ENCODE measurements around the gene SCD5.
A peak's percentile ranks its signal among the peaks of the same experiment; 100 is the strongest.
"Not testable (repeated sequence)": the region's sequence is repeated elsewhere in the genome, so short reads cannot be mapped to it uniquely, and the experiment has no call there.

SCD5 gene

GRCh38 chr4:82798168-82799005 lies at the start of gene SCD5:
TSS of gene SCD5 (minus strand) at chr4:82798796. CDS start at chr4:82798537, 259 bp downstream.
- DNase-seq (ENCODE audit: low read depth in 2 of 2), result peak in 1 of 2 donors; percentile 52

- DNase-seq (ENCODE audit: low read depth in 2 of 2), result no peak
Measured at GRCh38 chr4:82842593-82842992, 44.0 kb upstream of the SCD5 start.

- no peak for DNase-seq (ENCODE audit: low read depth in 2 of 2)
Measured at GRCh38 chr4:82839624-82840023, 41.0 kb upstream of the SCD5 start.

GRCh38 chr4:82833696-82834313 lies 35.2 kb upstream of the SCD5 start:
- DNase-seq (ENCODE audit: low read depth in 2 of 2), result no peak

- not testable (repeated sequence) for DNase-seq (ENCODE audit: low read depth in 2 of 2)
Measured at GRCh38 chr4:82833060-82833459, 34.5 kb upstream of the SCD5 start.

GRCh38 chr4:82825425-82825824 lies 26.8 kb upstream of the SCD5 start:
- DNase-seq (ENCODE audit: low read depth in 2 of 2), result no peak

GRCh38 chr4:82823062-82823461 lies 24.5 kb upstream of the SCD5 start:
- DNase-seq (ENCODE audit: low read depth in 2 of 2), result no peak

DNA sequence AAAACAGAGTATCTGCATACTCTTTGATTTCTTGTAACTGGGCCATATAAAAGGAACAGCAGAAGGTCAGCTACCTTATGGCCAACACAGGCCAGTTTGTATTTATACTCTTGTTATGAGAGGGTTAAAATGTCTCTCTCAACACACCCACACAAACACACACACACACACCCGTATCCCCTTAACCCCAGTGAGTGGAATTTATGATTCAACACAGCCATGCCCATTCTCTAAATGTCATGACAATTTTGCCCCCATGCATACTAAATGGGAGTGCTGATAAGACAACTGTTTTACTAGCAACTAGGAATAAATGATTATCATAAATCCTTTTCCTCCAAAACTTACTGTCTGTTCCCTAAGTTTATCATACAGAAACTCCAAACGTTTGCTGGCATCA lies 22.1 kb upstream of the SCD5 start:
- no peak for DNase-seq (ENCODE audit: low read depth in 2 of 2)

GRCh38 chr4:82818664-82819662 lies 20.4 kb upstream of the SCD5 start:
- DNase-seq (ENCODE audit: low read depth in 2 of 2), result no peak

- not testable (repeated sequence) for DNase-seq (ENCODE audit: low read depth in 2 of 2)
Measured at GRCh38 chr4:82816874-82817273, 18.3 kb upstream of the SCD5 start.

DNA sequence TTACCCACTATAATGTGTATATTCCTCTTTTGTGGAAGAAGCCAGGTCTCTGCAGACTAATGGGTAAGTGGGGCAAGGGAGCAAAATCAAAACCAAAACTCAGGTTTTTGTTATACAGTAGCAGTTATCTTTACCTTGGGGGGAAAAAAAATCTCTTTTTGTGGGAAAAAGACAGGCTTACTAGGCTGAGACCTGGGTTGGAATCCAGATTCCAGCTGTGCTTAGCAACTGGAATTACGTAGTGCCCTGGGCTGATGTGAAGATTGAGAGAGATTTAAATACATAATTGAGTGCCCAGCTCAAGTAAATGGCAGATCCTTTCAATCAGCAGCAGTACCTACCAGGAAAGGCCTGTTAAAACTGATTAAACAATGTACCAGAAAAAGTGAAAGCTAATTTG lies 15.4 kb upstream of the SCD5 start:
- DNase-seq (ENCODE audit: low read depth in 2 of 2), result no peak

DNA sequence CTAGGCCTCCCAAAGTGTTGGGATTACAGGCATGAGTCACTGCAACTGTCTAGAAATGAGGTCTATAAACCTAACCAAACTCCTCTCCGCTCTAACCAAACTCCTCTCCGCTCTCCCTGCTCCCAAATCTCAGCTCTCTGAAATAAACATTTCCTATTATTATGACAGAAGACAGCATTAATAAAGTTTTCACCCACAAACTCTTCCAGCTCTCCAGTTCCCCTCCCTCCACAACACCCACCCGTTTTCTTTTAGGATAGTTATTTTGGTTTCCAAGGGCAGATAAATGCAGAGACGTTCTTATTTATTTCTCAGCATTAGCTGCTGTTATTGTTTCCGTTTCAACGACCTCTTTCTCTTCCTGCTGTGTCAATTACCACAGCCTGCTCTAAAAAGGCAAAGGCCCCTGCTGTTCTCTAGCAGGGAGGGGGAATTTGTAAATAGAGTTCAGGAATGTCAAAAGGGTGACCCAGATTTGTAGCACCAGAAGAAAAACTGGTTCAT lies 13.3 kb upstream of the SCD5 start:
- DNase-seq (ENCODE audit: low read depth in 2 of 2), result no peak

DNA sequence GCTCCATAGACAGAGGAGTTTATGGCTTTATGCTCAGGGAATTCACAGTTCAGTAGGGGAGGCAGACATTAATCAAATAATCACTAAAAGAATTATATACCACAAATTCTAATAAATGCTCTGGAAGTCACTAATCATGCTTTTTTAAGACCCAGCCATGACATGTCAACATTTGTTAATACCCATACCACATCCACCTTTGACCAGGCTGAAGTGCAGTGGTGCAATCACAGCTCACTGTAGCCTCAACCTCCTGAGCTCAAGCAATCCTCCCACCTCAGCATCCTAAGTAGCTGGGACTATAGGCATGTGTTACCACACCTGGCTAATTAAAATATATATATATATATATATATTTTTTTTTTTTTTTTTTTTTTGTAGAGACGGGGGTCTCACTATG lies 12.8 kb upstream of the SCD5 start:
- DNase-seq (ENCODE audit: low read depth in 2 of 2), result no peak

GRCh38 chr4:82810176-82810575 lies 11.6 kb upstream of the SCD5 start:
- no peak for DNase-seq (ENCODE audit: low read depth in 2 of 2)

DNA sequence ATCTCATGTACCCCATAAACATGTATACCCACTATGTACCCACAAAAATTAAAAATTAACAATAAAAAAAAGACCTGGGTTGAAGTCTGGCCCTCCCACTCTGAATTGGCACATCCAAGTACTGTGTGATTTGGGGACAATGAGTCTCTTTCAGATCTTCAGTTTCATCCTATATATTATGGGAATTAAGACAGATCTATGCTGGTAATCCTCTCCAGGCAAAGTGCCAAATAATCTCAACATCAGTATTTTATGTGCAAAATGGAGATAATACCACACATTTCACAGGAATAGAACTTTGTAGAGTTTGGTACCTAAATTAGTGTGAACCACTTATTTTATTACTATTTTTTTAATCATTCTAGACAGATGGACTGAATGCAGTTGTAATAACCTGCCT lies 11.0 kb upstream of the SCD5 start:
- no peak for DNase-seq (ENCODE audit: low read depth in 2 of 2)

GRCh38 chr4:82803746-82804145 lies 5.2 kb upstream of the SCD5 start:
- DNase-seq (ENCODE audit: low read depth in 2 of 2), result no peak

DNA sequence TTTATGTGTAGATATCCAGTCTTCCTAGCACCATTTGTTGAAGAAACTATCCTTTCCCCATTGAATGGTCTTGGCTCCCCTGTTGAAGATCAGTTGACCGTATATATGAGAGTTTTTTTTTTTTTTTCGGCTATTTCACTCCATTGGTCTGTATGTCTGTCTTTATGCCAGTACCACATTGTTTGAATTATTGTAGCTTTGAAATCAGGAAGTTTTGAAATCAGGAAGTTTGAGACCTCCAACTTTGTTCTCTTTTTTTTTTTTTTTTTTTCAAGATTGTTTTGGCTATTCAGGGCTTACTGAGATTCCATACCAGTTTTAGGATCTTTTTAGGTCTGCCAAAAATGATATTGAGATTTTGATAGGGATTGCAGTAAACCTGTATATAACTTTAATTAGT lies 4.3 kb upstream of the SCD5 start:
- DNase-seq (ENCODE audit: low read depth in 2 of 2), result no peak

- DNase-seq (ENCODE audit: low read depth in 2 of 2), result no peak
Measured at GRCh38 chr4:82801910-82802521, 3.4 kb upstream of the SCD5 start.

- DNase-seq (ENCODE audit: low read depth in 2 of 2), result no peak
Measured at GRCh38 chr4:82799006-82799881, 648 bp upstream of the SCD5 start.

GRCh38 chr4:82797405-82798111 lies 1.0 kb downstream of the SCD5 start:
- no peak for DNase-seq (ENCODE audit: low read depth in 2 of 2)

Data from activated CD4-positive, alpha-beta T cell treated with anti-CD3 and anti-CD28 coated beads for 24 hours (primary cell).